RPMI7951 (cell line): Measurements from ENCODE around the gene NAV3. TPM values are rescaled to one million over a fixed set of nuclear protein-coding genes. Genes with fewer than 3 reads are reported as not detected.
"Not testable (repeated sequence)": the region's sequence is repeated elsewhere in the genome, so short reads cannot be mapped to it uniquely, and the experiment has no call there.

ENCODE experiments used
- DNase-seq: peaks from one replicate; pipeline ENCODE4 v3.0.0-alpha.2; 2012; ENCODE audit warnings: low read depth
- total RNA-seq: library from RNA; depleted of rRNA; stranded (reverse); fragments of >200 nt; shearing (Covaris generic); gene quantifications from 2 replicates; pipeline ENCODE4 v1.2.3, GENCODE V29; 2014

The NAV3 gene
- total RNA-seq, 1 experiment from 2014 or later: 21.5 TPM

DNA sequence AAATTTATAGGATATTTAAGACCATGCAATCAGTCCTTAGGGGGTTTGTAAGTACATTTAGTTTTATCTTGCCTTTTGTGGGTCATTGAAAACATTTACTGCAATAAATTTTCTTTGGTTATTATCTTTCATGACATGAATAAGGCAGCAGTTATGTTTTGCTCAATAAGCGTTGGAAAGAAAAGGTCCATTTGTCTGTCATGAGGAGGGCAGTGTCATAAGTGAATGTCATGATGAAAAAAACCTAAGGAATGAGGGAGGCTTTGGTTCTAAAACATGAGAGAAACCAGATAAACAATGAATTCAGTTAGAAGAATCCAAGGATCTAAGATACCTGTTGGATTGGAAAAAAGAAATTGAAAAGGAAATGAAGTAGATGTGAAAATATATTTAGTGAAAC lies 209.4 kb downstream of the NAV3 start:
- no peak for DNase-seq

GRCh38 chr12:78050790-78051189 lies 220.1 kb downstream of the NAV3 start:
- DNase-seq: no peak

GRCh38 chr12:78055545-78055944 lies 224.9 kb downstream of the NAV3 start:
- DNase-seq: no peak

DNA sequence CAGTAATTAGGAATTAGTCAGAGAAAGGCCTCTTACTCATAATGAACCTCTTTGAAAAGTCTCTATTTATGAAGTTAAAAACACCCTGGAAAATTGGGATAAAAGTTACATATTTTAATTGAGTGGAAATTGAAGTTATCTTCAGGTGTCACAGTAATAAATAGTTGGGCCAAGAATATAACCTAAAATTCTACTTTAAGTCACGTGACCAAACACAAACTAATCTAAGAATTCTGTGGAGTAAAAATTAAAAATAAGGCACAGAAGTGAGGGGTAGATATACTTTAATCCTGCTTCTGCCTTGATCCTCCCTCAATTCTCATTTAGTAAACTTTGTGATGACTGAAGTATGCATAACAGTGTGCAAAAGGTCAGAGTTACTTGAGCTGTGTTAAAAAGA lies 226.4 kb downstream of the NAV3 start:
- DNase-seq: no peak

DNA sequence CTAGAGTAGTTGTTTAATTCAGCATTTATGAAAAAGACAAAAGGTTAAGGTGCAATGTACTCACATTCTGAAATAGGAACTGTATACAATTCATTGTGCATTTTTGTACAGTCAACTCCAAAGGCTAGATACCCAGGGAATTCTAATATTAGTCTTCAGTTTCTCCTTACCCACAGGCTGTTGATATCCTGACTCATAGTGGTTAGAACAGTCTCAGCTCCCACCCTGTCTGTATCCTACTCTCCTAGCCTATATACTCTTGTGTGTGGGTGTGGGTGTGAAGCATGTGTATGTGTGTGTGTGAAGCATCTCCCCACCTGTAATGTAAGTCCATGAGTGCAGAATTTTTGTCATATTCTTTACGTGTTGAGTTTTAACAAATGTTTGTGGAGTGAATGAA lies 229.5 kb downstream of the NAV3 start:
- peak; percentile 32 for DNase-seq

GRCh38 chr12:78062786-78063185 lies 232.1 kb downstream of the NAV3 start:
- peak; percentile 43 for DNase-seq

GRCh38 chr12:78081590-78082314 lies 251.1 kb downstream of the NAV3 start:
- DNase-seq: no peak

DNA sequence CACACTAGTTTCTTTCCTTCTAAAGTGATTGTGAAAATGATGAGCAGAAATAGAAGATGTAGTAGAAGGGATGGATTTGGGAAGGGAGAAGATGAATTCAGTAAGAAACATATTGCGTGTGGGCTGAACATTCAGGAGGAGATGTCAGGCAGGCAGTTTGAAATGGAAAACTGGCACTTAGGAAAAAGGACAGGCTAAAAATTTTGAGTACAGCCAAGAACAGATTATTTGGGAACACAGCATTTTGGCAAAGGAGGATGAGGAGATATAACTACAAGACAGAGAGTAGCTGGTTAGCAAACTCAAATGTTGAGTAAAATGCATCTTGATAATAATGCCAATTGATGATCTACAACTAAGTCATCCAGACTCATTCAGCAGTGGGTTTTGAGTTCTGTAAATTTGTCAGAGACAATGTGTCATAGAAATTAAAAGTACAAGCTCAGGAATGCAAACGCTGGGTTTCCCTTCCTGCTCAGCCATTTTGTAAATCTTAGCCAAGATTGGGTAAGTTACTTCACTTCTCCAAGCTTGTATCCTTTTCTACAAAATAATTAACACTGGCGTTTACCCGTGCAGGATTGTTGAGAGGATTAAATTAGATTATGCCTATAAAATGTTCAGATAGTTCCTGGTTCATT lies 255.0 kb downstream of the NAV3 start:
- peak; percentile 31 for DNase-seq

DNA sequence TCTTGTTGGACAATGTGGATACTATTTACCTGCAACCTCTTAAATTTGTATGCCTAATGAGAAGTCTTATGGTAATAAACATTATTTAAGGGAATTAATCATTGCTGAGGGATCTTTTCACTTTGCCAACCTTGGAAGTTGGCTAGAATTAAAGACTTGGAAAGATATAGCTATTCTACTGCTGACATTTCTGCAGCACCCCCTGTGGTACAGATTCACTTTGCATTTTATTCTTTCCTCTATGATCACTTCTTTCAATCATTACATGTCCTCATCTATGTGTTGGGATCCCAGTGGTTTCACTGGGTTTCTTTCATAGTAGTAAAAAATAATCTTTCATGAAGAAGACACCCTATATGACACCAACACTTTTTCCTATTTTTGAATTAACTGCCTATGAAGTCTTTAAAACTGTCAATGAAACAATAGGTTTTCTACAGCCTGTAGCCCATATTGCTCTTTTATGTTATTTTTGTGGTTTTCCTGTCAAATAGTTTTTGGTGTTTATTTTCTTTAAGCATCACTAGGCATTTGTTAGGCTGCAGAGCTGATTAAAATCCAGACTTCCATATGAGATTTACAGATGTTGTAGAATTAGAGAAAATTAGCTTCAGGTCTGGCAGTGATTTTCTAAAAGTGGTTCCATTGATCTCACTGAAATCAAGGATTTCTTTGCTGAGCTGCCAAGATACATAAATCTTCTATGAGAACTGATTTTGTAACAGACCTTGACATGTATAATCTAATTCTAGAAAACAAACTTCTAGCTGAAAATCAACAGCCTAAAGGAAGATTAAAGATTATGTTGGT lies 256.1 kb downstream of the NAV3 start:
- DNase-seq: peak; percentile 24

DNA sequence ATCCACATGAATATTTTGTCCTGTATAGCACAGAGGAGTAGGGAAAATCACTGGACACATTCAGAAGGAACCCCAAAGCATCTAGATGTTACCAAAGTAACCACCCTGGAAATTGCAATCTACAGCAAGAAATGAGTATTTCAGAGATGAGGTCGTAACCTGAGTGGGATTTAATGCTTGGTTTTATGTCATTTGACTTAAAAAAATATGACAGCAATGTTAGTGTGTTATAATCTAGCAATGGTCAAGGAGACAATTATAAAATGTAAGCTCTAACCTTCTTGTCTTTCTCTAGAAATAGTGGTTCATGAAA lies 256.6 kb downstream of the NAV3 start:
- DNase-seq: no peak

- DNase-seq: peak; percentile 42
Measured at GRCh38 chr12:78088391-78088832, 257.7 kb downstream of the NAV3 start.

DNA sequence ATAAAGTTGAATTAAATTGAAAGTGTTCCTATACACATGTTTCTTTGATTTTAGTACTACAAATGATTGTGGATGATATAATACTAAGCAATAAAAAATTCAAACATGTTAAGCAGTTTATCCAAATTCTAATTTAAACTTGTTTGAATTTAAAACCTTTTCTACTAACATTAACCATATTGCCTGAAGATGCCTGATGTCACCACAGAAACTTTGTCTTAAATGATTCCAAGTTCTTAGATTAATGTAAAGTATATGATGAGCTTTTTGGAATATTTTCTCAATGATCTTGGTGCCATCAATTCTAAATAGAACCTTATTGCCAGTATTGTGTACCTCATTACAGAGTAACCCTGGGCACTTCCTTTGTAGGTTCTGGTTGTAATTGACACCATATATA lies 259.6 kb downstream of the NAV3 start:
- DNase-seq: no peak

DNA sequence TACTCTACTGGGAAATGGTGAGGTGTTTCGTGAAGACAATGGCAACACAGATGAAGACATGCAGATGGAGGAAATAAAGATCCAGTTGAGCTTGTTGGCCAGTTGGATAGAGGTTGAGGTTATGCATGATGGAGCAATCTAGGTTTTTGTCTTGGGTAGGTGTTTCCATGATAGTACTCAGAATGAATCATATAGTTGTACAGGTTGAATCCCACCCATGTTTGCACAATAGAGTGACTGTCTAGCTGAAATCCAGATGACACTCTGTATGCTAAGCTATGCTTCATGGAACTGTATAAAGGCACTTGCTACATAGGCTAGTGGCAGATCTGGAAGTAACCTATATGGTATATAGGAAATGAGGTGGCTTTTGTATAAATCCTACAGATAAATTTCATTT lies 264.9 kb downstream of the NAV3 start:
- no peak for DNase-seq

DNA sequence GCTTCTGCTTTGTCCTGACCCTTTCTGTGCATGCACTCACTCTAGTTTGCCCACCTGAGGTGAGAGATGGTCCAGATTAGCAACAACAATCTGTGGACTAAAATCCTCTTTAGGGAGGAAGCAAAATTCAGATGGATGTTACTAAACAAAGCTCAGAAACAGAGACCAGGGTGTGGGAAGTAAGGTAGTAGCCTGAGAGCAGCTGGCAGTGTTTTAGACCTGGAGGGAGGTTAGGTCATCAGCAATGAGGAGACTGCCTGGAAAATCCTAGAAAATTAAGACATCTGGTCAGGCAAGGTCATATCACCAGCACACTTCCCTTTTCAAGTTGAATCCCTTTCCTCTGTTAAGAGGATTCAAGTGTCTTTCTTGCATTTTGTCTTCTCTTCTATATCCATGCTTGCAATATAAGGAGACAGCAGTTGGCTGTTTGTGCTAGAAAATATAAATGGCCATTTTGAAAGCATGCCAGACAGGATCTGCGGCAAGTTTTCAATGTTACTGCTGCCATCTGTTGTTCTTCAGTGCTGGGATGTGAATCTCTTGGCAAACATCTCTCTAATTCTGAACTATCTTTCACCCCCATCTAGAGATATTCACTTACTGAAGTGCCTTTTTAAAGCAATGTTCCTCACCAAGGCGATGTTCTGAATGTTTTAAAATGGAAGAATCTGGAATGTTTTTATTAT lies 266.4 kb downstream of the NAV3 start:
- peak; percentile 60 for DNase-seq

DNA sequence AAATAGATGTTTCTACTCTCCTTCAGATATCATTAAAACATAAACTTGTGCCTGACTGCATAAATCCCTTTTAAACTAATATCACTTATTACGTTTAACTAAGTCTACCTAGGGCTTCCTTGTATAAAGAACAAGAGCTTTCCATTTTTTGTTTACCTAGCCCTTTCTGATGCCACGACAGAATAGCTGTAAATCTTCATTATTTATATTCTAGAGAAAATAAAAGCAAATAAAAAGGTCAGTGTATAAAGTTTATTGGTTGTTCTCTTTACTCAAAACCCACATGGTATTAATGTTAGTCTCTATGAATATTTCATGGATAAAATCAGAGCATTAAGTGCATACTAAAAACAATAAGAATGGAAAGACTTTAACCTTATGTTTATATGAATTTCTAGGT lies 269.1 kb downstream of the NAV3 start:
- no peak for DNase-seq

DNA sequence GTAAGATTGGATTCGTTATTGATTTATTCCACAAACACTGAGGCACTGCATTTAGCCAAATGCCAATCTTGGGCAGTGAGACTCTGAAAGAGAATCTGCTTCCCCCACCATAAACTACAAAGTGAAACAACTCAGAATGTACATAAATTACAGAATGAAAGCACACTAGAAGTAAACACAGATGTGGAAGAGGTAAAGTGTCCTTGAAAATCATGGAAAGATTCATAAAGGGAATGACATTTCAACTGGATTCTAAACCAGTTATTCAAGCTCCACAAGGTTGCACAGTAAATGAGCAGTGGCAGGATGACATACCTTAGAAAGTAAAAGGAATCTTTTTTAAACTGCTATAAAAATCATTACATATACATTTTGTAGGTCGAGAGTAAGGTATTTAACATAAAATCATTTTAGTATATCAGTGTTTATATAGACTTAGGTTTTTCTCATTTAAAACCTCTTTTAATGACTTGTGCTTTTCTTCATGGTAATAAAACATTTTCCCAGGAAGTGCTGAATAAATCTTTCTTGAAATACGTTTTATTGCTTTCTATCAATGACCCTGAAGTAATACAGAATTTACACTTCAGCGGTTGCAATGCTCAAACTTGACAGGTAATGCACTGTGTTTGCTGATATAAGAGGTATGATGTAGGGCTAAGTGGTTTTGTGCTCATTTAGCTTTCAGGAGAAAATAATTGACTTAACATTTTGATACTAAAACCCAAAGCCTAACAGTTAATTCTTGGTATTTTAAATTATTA lies 270.6 kb downstream of the NAV3 start:
- DNase-seq: no peak

DNA sequence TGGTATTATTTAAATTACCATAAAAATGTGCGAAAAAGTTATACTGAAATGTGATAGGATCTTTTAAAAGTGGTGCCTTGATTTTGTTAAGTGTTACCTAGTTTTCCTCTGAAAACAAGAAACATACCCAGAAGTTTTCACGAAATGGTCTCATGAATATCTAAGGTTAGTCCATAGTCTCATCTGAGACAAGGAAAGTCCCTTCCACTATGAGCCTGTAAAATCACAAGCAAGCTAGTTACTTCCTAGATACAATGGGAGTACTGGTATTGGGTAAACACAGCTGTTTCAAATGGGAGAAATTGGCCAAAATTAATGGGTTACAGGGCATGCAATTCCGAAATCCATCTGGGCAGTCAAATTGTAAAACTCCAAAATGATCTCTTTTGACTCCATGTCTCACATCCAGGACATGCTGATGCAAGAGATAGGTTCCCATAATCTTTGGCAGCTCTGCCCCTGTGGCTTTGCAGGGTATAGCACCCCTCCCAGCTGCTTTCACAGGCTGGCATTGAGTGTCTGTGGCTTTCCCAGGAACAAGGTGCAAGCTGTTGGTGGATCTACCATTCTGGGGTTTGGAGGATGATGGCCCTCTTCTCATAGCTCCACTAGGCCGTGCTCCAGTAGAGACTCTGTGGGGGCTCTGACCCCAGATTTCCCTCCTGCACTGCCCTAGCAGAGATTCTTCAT lies 271.4 kb downstream of the NAV3 start:
- no peak for DNase-seq

GRCh38 chr12:78102801-78103200 lies 272.1 kb downstream of the NAV3 start:
- not testable (repeated sequence) for DNase-seq

DNA sequence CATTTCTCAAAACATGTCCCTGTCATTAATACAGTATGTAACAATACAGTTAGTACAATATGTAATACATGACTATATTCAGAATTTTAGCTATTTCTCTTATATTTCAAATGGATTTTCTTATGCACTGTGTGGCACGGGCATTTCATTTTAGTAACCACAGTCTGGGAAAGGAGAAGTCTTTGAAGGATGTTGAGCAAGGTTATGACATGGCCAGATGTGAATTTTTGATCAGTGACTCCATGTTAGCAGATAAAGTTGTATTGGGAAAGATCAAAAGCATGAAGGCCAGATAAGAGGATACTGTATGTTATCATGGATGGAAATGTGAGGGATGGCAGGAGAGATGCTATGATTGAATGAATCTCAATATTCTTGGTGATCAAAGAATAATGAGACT lies 285.2 kb downstream of the NAV3 start:
- DNase-seq: no peak

GRCh38 chr12:78118036-78118435 lies 287.3 kb downstream of the NAV3 start:
- DNase-seq: no peak

GRCh38 chr12:78118486-78118885 lies 287.8 kb downstream of the NAV3 start:
- DNase-seq: no peak
